ENCODE measurements around the gene UBE2Q2. TPM values are rescaled to one million over a fixed set of nuclear protein-coding genes. Genes with fewer than 3 reads are reported as not detected.

Gene UBE2Q2
- total and polyA plus RNA-seq, 2 of the 4 experiments (the other 2 are of a cell fraction), result 18.0 to 28.9 TPM

- in situ Hi-C loops (cut with MboI; ENCODE audit: low sequenced_read_pairs), result no loop called here
- H4K91ac ChIP-seq (ENCODE audit: insufficient read depth, low read depth, low read length), result no peak overlapping the region
- peak; percentile 88 for DNase-seq
These were observed 102.7 kb downstream of the UBE2Q2 start for GRCh38 chr15:75945953-75946352.

More at GRCh38 chr15:75945953-75946352, 102.7 kb downstream of the UBE2Q2 start:
- intact Hi-C loops (cut with micrococcal nuclease), result loop anchor here (10.0 kb wide), 1 partner anchor 189 kb away; no protein-coding TSS in a partner anchor
- 0 out of 2 replicates have a peak overlapping the region, but pooled peaks have one; percentile 65 for H3K14ac ChIP-seq (replicated peaks; ENCODE audit: low read depth, low read length)
- H2AK9ac ChIP-seq (replicated peaks; ENCODE audit: low read depth, low read length, poor library complexity), result no peak overlapping the region
- no peak overlapping the region for H3K23ac ChIP-seq (ENCODE audit: low read depth, low read length)
- H3K27me3 ChIP-seq (ENCODE audit: control insufficient read depth, insufficient read depth, low read length), result no peaks in the 10 kb centered on the region
- TF ChIP-seq MAFK (IDR thresholded peaks at IDR 0.05; ENCODE audit: low read depth, low read length), result no peak
- TF ChIP-seq FOS (IDR thresholded peaks at IDR 0.05; ENCODE audit: low read depth, low read length), result peak; percentile 69
- TF ChIP-seq CEBPB (IDR thresholded peaks at IDR 0.05; ENCODE audit: low read depth, low read length), result peak; percentile 92
- no peak overlapping the region for H3K56ac ChIP-seq (ENCODE audit: extremely low read depth, insufficient read depth, low read length)
- H3K9me1 ChIP-seq (ENCODE audit: insufficient read depth, low read length), result peaks cover 6% of the 10 kb centered on the region
- CTCF ChIA-PET, result no interaction called here
- H3K36me3 ChIP-seq (ENCODE audit: control insufficient read depth, insufficient read depth, low read length), result no peaks in the 10 kb centered on the region
- H4K8ac ChIP-seq (ENCODE audit: low read depth in 2 of 2, low read length in 2 of 2), result peak overlapping the region in 1 of 2 experiments; percentile 49; a peak in 1 of 4 replicates
- dilution Hi-C loops (cut with HindIII; ENCODE audit: low sequenced_read_pairs, unreplicated experiment), result no loop called here
- no peak overlapping the region; the same call in 1 of the 2 replicates for H2BK120ac ChIP-seq (ENCODE audit: low read depth, low read length)
- ATAC-seq (ENCODE audit: low read depth), result peak; percentile 50
- no peak overlapping the region for H2BK20ac ChIP-seq (ENCODE audit: low read depth, low read length)
- no peak overlapping the region for H2BK15ac ChIP-seq (ENCODE audit: low read depth, low read length)
- no peak overlapping the region for H2BK5ac ChIP-seq (ENCODE audit: low read depth, low read length, poor library complexity, severe bottlenecking)
- peaks cover 3% of the 10 kb centered on the region; the same call in 1 of the 2 replicates for H3K4me1 ChIP-seq (ENCODE audit: control insufficient read depth, insufficient read depth, low read length)
- H3K9ac ChIP-seq (ENCODE audit: low read depth, low read length), result no peak overlapping the region
- H3K79me1 ChIP-seq (ENCODE audit: low read depth in 1 of 2, low read length in 2 of 2), result no peaks in the 10 kb centered on the region
- 20% methylated on average over 1 of the region's 4 CpGs; no CpG with 5 or more reads in 1 of the 2 experiments for WGBS, 2 experiments (ENCODE audit: extremely low coverage in 2 of 2, insufficient read length in 1 of 2)
- H3K9me3 ChIP-seq (ENCODE audit: control insufficient read depth, insufficient read depth, low read length), result no peaks in the 10 kb centered on the region
- H2AFZ ChIP-seq (replicated peaks; ENCODE audit: low read length, poor library complexity), result no peak overlapping the region
- POLR2A ChIA-PET (ENCODE audit: unreplicated experiment), result no interaction called here
- no TSS peak for BruUV-seq (replicated peaks)
- no peaks in the 10 kb centered on the region for H4K20me1 ChIP-seq (ENCODE audit: insufficient read depth, low read length)
- no peak overlapping the region for H4K5ac ChIP-seq (ENCODE audit: low read depth, low read length)
- H3K18ac ChIP-seq (ENCODE audit: low read depth, low read length), result no peak overlapping the region
- H3K27ac ChIP-seq (ENCODE audit: insufficient read depth, low read length), result no peak overlapping the region
- no peak overlapping the region for H2AK5ac ChIP-seq (ENCODE audit: low read depth, low read length)
- H3K4me3 ChIP-seq (ENCODE audit: insufficient read depth, low read depth, low read length), result no peak overlapping the region
- H3K4me2 ChIP-seq (ENCODE audit: low read depth, low read length), result peak overlapping the region; percentile 18; the same call in 1 of the 2 replicates
- no peak overlapping the region; the same call in 1 of the 2 replicates for H3K4ac ChIP-seq (ENCODE audit: low read depth, low read length)
